Motor neuron (in vitro differentiated cells): ENCODE results near the gene POLR1D. TPM values are rescaled to one million over a fixed set of nuclear protein-coding genes. Genes with fewer than 3 reads are reported as not detected.

ENCODE experiments used
- total RNA-seq, 8 experiments: library from RNA; unstranded; fragments of 300-600 nt; gene quantifications; 2 replicates each; pipeline versions ENCODE4 v1.2.3 to v1.2.4, GENCODE V29; 2022

The POLR1D gene
- total RNA-seq, 8 experiments from 2014 or later = 74.3 to 139 (median 128) TPM

Other genes with a start within 250 kb of the POLR1D start
- 100 to 1,000 TPM in 4 of 8 experiments, 10 to 100 TPM in 4; 71.7 to 196 (median 97.4) TPM for gene GTF3A, start 197.3 kb upstream of the POLR1D start, total RNA-seq
- 10 to 100 TPM; 34.4 to 69.4 (median 50.8) TPM for gene MTIF3, start 171.3 kb upstream of the POLR1D start, total RNA-seq
- 1 to 10 TPM; 3.2 to 7.6 (median 5.7) TPM for gene LNX2, start 1.4 kb upstream of the POLR1D start, total RNA-seq
- 1 to 10 TPM in 1 of 8 experiments, under 1 TPM in 5, not detected in 2; 0.09 to 1.2 (median 0.26) TPM for gene GSX1, start 170.6 kb downstream of the POLR1D start, total RNA-seq